ENCODE data around the gene EIF2D. TPM values are rescaled to one million over a fixed set of nuclear protein-coding genes. Genes with fewer than 3 reads are reported as not detected.

The EIF2D gene
- total and polyA plus RNA-seq, 9 of the 15 experiments (the other 6 are each of a cell fraction or from before 2014, with no cell fraction given), result 81.1 to 138 (median 93.9) TPM

GRCh38 chr1:206544562-206545257 lies 67.6 kb downstream of the EIF2D start (continued):
- TF ChIP-seq, protein P1, sequence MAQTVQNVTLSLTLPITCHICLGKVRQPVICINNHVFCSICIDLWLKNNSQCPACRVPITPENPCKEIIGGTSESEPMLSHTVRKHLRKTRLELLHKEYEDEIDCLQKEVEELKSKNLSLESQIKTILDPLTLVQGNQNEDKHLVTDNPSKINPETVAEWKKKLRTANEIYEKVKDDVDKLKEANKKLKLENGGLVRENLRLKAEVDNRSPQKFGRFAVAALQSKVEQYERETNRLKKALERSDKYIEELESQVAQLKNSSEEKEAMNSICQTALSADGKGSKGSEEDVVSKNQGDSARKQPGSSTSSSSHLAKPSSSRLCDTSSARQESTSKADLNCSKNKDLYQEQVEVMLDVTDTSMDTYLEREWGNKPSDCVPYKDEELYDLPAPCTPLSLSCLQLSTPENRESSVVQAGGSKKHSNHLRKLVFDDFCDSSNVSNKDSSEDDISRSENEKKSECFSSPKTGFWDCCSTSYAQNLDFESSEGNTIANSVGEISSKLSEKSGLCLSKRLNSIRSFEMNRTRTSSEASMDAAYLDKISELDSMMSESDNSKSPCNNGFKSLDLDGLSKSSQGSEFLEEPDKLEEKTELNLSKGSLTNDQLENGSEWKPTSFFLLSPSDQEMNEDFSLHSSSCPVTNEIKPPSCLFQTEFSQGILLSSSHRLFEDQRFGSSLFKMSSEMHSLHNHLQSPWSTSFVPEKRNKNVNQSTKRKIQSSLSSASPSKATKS (CRISPR knock-in tag; IDR thresholded peaks at IDR 0.05), result no peak
- TF ChIP-seq CC2D1A (IDR thresholded peaks at IDR 0.05), result peak; percentile 88
- TF ChIP-seq GTF2F1 (IDR thresholded peaks at IDR 0.05; ENCODE audit: low read depth, low read length), result no peak
- TF ChIP-seq ZNF146 (CRISPR knock-in tag; IDR thresholded peaks at IDR 0.05; ENCODE audit: unreplicated experiment), result no peak
- TF ChIP-seq BHLHE40 (IDR thresholded peaks at IDR 0.05; ENCODE audit: low read length), result peak; percentile 51
- no peak for TF ChIP-seq YBX1 (IDR thresholded peaks at IDR 0.05)
- no peak for TF ChIP-seq MGA (IDR thresholded peaks at IDR 0.05)
- TF ChIP-seq ZNF639 (CRISPR knock-in tag; conservative IDR thresholded peaks at IDR 0.05 in 1 of 2, IDR thresholded peaks at IDR 0.05 in 1 of 2), result no peak
- no peak for TF ChIP-seq HDAC1 (IDR thresholded peaks at IDR 0.05)
- peak; percentile 24; the same call in 1 of the 2 replicates for TF ChIP-seq ATF4 (CRISPR knock-in tag; IDR thresholded peaks at IDR 0.05)
- TF ChIP-seq SRSF3 (IDR thresholded peaks at IDR 0.05; ENCODE audit: insufficient read depth, low read length), result no peak
